COLO668 (cell line): ENCODE measurements around the gene NUTM2F.
"Not testable (repeated sequence)": the region's sequence is repeated elsewhere in the genome, so short reads cannot be mapped to it uniquely, and the experiment has no call there.

Experiments
- DNase-seq: peaks from one replicate; lab custom pipeline; 2025; ENCODE audit not compliant: unreplicated experiment; lab: John Stamatoyannopoulos, UW

NUTM2F gene, protein sequence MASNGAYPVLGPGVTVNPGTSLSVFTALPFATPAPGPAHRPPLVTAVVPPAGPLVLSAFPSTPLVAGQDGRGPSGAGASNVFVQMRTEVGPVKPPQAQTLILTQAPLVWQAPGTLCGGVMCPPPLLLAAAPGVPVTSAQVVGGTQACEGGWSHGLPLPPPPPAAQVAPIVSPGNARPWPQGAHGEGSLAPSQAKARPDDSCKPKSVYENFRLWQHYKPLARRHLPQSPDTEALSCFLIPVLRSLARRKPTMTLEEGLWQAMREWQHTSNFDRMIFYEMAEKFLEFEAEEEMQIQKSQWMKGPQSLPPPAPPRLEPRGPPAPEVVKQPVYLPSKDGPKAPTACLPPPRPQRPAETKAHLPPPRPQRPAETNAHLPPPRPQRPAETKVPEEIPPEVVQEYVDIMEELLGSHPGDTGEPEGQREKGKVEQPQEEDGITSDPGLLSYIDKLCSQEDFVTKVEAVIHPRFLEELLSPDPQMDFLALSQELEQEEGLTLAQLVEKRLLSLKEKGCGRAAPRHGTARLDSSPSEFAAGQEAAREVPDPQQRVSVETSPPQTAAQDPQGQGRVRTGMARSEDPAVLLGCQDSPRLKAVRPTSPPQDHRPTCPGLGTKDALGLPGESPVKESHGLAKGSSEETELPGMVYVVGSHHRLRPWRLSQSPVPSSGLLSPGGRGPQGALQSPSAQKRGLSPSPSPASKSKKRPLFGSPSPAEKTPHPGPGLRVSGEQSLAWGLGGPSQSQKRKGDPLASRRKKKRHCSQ

GRCh38 chr9:94328544-94328943 lies at the start of gene NUTM2F:
Gene NUTM2F (minus strand): TSS chr9:94328644. CDS start chr9:94328623, 21 bp downstream.
- DNase-seq, result not testable (repeated sequence)

GRCh38 chr9:94375197-94375596 lies 46.8 kb upstream of the NUTM2F start:
- not testable (repeated sequence) for DNase-seq

- DNase-seq, result peak; percentile 91
Observed at GRCh38 chr9:94374176-94375056, 46.0 kb upstream of the NUTM2F start.

DNA sequence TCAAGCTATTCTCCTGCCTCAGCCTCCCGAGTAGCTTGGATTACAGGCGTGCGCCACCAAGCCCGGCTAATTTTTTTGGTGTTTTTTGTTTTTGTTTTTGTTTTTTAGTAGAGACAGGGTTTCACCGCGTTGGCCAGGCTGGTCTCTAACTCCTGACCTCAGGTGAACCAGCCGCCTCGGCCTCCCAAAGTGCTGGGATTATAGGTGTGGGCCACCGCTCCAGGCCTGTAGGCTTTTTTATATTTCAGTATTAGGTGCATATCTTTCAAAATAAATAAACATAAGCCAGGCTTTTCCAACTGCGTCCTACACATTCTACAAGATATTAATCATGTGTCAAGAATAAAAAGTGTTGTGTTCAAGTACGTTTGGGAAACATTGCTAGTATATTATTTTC lies 45.3 kb upstream of the NUTM2F start:
- DNase-seq, result not testable (repeated sequence)

DNA sequence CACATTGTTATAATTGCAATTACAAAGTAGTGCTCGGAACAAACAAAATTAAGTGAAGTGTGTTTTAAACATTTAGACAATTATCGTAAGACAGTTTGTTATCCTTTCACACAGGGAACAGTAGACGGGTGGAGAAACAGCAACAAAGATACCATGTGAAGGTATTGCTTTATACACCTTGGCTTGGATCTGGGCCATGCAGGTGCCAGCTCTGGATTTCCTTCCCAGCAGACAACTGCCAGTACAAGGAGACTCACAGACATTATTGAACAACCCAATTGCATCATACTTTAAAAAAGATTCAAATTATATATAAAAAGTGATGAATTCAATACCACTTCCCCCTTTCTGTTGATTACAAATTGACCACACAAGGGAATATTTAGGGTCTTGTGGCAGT lies 41.8 kb upstream of the NUTM2F start:
- not testable (repeated sequence) for DNase-seq

DNA sequence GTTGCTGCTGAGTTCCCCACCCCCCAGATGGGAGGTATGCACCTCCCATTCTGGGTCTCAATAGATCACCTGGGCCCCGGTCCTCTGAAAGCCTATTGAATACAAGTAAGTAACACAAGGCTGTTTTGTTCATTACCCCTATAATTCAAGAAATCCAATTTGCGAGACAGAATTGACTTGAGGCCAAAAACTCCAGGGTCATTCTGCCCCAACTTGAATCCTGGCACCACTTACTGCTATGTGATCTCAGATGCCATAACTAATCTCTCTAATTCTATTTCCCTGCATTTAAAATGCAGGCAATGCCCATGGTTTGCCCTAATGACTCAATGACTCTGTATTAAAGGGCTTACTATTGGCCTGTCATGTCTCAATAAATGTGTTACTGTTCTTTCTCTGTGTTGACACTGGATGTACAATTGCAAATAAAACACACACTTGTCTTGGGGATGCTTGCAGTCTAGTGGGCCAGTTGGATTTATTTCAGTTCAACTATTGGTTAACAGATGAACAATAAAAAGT lies 35.7 kb upstream of the NUTM2F start:
- not testable (repeated sequence) for DNase-seq

- DNase-seq, result not testable (repeated sequence)
Observed at GRCh38 chr9:94357158-94357557, 28.7 kb upstream of the NUTM2F start.

- DNase-seq, result not testable (repeated sequence)
Observed at GRCh38 chr9:94351901-94352723, 23.7 kb upstream of the NUTM2F start.

GRCh38 chr9:94348754-94349153 lies 20.3 kb upstream of the NUTM2F start:
- not testable (repeated sequence) for DNase-seq

GRCh38 chr9:94347451-94347850 lies 19.0 kb upstream of the NUTM2F start:
- not testable (repeated sequence) for DNase-seq

- DNase-seq, result not testable (repeated sequence)
Observed at GRCh38 chr9:94341703-94342102, 13.3 kb upstream of the NUTM2F start.

DNA sequence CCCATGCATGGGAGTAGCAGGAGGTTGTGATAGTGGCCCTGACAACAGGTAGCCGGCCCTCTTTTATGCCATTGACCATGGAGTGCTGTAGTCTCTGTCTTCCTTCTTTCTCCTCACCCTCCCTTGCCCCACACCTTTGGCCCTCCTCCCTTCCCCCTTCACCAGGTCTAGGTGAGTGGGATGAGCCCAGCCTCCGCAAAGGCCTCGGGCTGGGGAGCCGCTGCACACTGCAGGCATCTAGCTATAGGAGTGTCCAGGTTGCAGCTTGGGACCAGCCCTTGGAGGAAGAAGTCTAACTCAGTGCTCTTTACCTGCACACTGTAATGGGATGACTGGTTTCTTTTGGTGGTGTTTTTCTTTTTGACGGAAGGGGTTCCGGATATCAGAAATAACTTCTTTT lies 12.3 kb upstream of the NUTM2F start:
- DNase-seq, result not testable (repeated sequence)

DNA sequence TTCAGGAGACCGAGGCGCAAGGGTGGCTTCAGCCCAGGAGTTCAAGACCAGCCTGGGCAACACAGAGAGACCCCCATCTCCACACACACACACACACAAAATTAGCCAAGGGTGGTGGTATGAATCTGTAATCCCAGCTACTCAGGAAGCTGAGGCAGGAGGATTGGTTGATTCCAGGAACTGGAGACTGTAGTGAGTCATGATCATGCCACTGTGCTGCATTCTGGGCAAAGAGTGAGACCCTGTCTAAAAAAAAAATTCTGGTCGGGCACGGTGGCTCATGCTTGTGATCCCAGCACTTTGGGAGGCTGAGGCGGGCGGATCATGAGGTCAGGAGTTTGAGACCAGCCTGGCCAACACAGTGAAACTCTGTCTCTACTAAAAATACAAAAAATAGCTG lies 11.2 kb upstream of the NUTM2F start:
- DNase-seq, result not testable (repeated sequence)

- not testable (repeated sequence) for DNase-seq
Observed at GRCh38 chr9:94338723-94339122, 10.3 kb upstream of the NUTM2F start.

DNA sequence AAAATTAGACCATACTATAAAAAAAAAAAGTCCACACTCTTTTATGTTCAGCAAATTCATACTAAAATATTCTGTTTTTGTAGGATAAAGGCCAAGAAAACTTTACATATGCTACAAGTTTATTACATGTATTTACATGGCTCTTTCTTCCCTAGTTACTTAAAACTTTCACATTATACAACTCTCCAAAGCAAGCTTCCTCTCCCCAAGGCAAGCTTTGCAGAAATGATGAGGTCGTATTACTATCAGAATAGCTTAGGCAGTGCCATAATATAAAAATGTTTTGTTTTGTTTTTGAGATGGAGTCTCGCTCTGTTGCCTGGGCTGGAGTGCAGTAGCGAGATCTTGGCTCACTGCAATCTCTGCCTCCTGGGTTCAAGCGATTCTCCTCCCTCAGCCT lies 8.0 kb upstream of the NUTM2F start:
- not testable (repeated sequence) for DNase-seq

- not testable (repeated sequence) for DNase-seq
Observed at GRCh38 chr9:94325583-94325982, 2.9 kb downstream of the NUTM2F start.

DNA sequence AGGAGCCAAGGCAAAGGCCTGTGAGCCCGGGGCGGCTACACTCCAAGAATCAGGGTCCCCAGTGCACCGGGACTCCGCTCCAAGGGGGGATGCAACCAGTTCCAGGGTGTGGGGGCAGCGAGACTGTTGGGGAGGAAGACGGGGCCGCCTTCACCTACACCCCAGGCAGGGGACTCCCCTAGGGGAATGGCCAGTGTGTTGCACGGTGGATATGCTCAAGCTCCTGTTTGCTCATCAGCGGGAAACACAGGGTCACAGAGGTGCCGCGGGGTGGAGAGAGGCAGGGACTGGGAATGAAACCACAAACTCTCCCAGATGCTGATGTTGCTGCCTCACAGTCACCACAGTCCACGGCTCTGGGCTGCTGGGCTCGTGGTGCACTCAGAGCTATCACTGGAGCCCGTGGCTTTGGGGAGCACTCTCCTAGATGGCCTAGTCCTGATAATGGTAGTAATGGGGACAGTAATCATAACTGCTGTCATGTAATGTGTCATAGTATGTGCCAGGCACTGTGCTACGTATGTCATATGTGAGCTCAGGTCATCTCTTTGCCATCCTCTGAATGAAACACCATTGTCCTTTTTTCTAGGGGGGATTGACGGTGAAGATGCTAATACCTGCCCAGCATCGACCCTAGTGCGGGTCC lies 5.2 kb downstream of the NUTM2F start:
- not testable (repeated sequence) for DNase-seq

DNA sequence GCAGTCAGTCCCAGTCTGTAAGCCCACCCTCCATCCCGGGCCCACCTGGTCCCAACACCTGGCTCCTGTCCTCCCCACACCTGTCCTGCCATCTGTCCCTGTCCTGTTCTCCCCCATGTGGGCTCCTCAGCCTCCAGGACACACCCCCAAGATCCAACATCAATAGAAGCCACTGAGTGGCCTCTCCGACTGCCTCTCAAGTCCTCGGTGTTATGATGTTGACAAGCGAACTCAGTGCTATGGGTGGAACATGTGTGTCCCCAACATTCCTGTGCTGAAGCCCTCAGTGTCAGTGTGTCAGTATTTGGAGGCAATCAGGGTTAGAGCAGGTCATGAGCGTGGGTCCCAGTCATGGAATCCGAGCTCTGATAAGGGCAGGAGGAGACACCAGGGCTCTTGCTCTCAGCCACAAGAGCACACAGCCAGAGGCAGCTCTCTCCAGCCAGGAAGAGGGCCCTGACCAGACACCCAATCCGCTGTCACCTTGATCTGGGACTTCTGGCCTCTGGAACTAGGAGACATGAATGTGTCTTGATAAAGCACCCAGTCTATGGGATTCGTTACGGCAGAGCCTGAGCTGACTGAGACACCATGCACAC lies 6.0 kb downstream of the NUTM2F start:
- DNase-seq, result not testable (repeated sequence)
